ENCODE measurements around the gene CTDSP2.
A peak's percentile ranks its signal among the peaks of the same experiment; 100 is the strongest.

Gene CTDSP2

DNA sequence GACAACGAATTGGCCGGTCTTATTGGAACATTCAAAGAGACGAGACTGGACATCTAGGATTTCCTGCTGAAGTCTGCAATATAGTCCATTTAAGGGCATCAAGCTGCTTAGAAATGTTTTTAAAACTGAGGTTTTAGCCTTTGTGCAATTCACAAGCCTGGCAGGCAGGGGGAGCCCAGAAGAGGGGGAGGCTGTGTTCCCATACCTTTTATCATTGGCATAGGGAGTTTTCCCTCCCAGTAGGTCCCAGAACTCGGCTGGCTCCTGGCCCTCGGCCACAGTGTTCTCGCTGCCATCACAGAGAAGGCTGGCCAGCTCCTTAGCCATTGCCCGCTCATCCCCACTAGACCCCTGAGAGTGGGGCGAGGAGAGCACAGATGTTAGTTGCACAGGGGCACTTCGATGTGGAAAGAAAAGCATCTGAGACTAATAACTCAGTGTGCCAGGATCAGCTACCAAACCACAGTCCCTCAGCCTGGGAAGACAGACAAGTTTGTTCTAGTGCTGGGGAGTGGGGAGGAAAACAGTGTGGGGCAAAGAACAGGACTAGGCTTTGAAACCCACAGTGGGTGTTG is 43.1 kb downstream of the CTDSP2 start:
- no peak for TF ChIP-seq CTBP1 (IDR thresholded peaks at IDR 0.05; ENCODE audit: borderline replicate concordance)
- no peak for TF ChIP-seq BHLHE40 (IDR thresholded peaks at IDR 0.05; ENCODE audit: borderline replicate concordance)
- no peak for TF ChIP-seq TARDBP (IDR thresholded peaks at IDR 0.05)
- TF ChIP-seq LEF1 (IDR thresholded peaks at IDR 0.05; ENCODE audit: borderline replicate concordance), result no peak
- no peak for TF ChIP-seq SUZ12 (IDR thresholded peaks at IDR 0.05)
- ChIA-PET CTCF (interaction anchor here (0.7 to 1.5 kb wide), 7 partner anchors 9 to 220 kb away, joined by 3 to 6 read pairs (median 4); partner anchors contain the start of genes AVIL and TSFM), POLR2A (interaction anchor here (1.0 to 1.2 kb wide), 2 partner anchors 31 to 138 kb away, joined by 3 read pairs; partner anchors contain the start of genes ATP23, EEF1AKMT3 and METTL1)
- DNase-seq (ENCODE audit: extremely low spot score), result peak; percentile 71

GRCh38 chr12:57802607-57803006 is 43.9 kb downstream of the CTDSP2 start:
- no peak for TF ChIP-seq TARDBP (IDR thresholded peaks at IDR 0.05)
- TF ChIP-seq NFRKB (IDR thresholded peaks at IDR 0.05), result no peak
- TF ChIP-seq FOXK2 (IDR thresholded peaks at IDR 0.05), result no peak
- no peak for TF ChIP-seq ARNT (IDR thresholded peaks at IDR 0.05)
- TF ChIP-seq SUZ12 (IDR thresholded peaks at IDR 0.05), result no peak
- TF ChIP-seq HDGF (IDR thresholded peaks at IDR 0.05; ENCODE audit: borderline replicate concordance), result no peak
- no peak for TF ChIP-seq CTBP1 (IDR thresholded peaks at IDR 0.05; ENCODE audit: borderline replicate concordance)
- no peak for TF ChIP-seq BHLHE40 (IDR thresholded peaks at IDR 0.05; ENCODE audit: borderline replicate concordance)
- TF ChIP-seq, protein P1, sequence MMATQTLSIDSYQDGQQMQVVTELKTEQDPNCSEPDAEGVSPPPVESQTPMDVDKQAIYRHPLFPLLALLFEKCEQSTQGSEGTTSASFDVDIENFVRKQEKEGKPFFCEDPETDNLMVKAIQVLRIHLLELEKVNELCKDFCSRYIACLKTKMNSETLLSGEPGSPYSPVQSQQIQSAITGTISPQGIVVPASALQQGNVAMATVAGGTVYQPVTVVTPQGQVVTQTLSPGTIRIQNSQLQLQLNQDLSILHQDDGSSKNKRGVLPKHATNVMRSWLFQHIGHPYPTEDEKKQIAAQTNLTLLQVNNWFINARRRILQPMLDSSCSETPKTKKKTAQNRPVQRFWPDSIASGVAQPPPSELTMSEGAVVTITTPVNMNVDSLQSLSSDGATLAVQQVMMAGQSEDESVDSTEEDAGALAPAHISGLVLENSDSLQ (IDR thresholded peaks at IDR 0.05), result no peak
- no peak for TF ChIP-seq FOXM1 (IDR thresholded peaks at IDR 0.05; ENCODE audit: borderline replicate concordance)
- no peak for TF ChIP-seq FOXA1 (IDR thresholded peaks at IDR 0.05)
- no peak for DNase-seq (ENCODE audit: extremely low spot score)
- ChIA-PET CTCF (interaction anchor here (0.7 to 1.5 kb wide), 8 partner anchors 9 to 219 kb away, joined by 3 to 6 read pairs (median 4); partner anchors contain the start of genes AVIL and TSFM), POLR2A (interaction anchor here (0.5 to 1.2 kb wide), 3 partner anchors 17 to 139 kb away, joined by 3 read pairs; partner anchors contain the start of genes ATP23, EEF1AKMT3 and METTL1)

GRCh38 chr12:57800965-57801364 is 45.6 kb downstream of the CTDSP2 start:
- no peak for DNase-seq (ENCODE audit: extremely low spot score)
- no peak for TF ChIP-seq HDGF (IDR thresholded peaks at IDR 0.05; ENCODE audit: borderline replicate concordance)
- no peak for TF ChIP-seq ZNF384 (IDR thresholded peaks at IDR 0.05)
- no peak for TF ChIP-seq NFRKB (IDR thresholded peaks at IDR 0.05)
- no peak for TF ChIP-seq TARDBP (IDR thresholded peaks at IDR 0.05)
- no peak for TF ChIP-seq SP1 (IDR thresholded peaks at IDR 0.05)
- no peak for TF ChIP-seq ARNT (IDR thresholded peaks at IDR 0.05)
- no peak for TF ChIP-seq CTBP1 (IDR thresholded peaks at IDR 0.05; ENCODE audit: borderline replicate concordance)
- no peak for TF ChIP-seq L3MBTL2 (conservative IDR thresholded peaks at IDR 0.05)
- TF ChIP-seq SUZ12 (IDR thresholded peaks at IDR 0.05), result no peak
- TF ChIP-seq FOXA1 (IDR thresholded peaks at IDR 0.05), result no peak
- TF ChIP-seq FOXM1 (IDR thresholded peaks at IDR 0.05; ENCODE audit: borderline replicate concordance), result no peak
- TF ChIP-seq, protein P1 (IDR thresholded peaks at IDR 0.05), result no peak
- ChIA-PET CTCF (interaction anchor here (1.3 kb wide), 1 partner anchor 16 kb away, joined by 3 read pairs; no protein-coding TSS in a partner anchor), POLR2A (no interaction called here)

DNA sequence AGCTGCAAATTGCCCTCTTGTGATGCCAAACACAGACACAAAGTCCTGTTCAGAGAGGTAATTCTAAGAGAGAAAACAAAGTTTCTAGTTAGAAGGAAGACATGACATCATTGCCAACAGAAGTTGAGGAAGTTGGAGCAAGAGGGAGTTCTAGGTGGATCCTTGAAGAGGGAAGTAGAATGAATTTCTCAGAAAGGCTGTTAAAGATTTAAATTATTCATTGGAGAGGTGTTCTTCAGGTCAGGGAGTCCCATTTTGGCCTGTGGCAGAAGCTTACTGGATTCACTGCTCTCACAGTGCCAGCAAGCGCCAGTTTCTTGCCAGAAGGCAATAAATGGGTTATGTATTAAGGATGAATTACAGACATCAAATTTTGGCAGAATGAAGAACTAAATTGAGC is 48.6 kb downstream of the CTDSP2 start:
- POLR2A ChIA-PET, result interaction anchor here (1.2 to 1.3 kb wide), 2 partner anchors 15 to 26 kb away, joined by 5 read pairs; partner anchors contain the start of genes EEF1AKMT3 and METTL1
- CTCF ChIA-PET, result no interaction called here
- TF ChIP-seq FOXK2 (IDR thresholded peaks at IDR 0.05) (no peak), CTBP1 (IDR thresholded peaks at IDR 0.05; ENCODE audit: borderline replicate concordance) (no peak), LEF1 (IDR thresholded peaks at IDR 0.05; ENCODE audit: borderline replicate concordance) (no peak), HDGF (IDR thresholded peaks at IDR 0.05; ENCODE audit: borderline replicate concordance) (no peak), FOXA1 (IDR thresholded peaks at IDR 0.05) (no peak), FOXM1 (IDR thresholded peaks at IDR 0.05; ENCODE audit: borderline replicate concordance) (no peak), SP1 (IDR thresholded peaks at IDR 0.05) (no peak), BHLHE40 (IDR thresholded peaks at IDR 0.05; ENCODE audit: borderline replicate concordance) (no peak), TARDBP (IDR thresholded peaks at IDR 0.05) (no peak), SUZ12 (IDR thresholded peaks at IDR 0.05) (no peak), NFRKB (IDR thresholded peaks at IDR 0.05) (no peak), ZNF384 (IDR thresholded peaks at IDR 0.05) (no peak)
- TF ChIP-seq, protein P1 (IDR thresholded peaks at IDR 0.05), result no peak
- no peak for DNase-seq (ENCODE audit: extremely low spot score)

DNA sequence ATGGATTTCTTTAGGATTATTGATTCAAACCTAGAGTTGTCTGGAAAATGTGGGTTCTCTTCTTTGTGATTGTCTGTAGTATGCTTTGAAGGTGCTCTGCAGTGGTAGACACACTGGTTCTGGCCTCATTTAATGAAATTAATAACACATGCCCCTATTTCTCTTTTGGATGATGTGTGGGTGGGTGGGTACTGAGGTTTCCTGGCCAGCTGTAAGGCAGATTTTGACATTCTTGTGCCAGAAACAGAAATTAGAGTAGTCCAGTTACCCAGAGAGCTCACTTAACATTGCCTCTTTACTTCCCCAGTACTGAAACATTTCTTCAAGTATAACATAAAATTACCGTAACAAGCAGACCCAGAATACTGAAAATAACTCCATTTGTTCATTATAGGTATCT is 49.5 kb downstream of the CTDSP2 start:
- TF ChIP-seq SP1 (IDR thresholded peaks at IDR 0.05), result no peak
- no peak for DNase-seq (ENCODE audit: extremely low spot score)
- ChIA-PET CTCF (no interaction called here), POLR2A (interaction anchor here (0.5 to 1.2 kb wide), 2 partner anchors 14 to 19 kb away, joined by 3 to 5 read pairs; no protein-coding TSS in a partner anchor)

DNA sequence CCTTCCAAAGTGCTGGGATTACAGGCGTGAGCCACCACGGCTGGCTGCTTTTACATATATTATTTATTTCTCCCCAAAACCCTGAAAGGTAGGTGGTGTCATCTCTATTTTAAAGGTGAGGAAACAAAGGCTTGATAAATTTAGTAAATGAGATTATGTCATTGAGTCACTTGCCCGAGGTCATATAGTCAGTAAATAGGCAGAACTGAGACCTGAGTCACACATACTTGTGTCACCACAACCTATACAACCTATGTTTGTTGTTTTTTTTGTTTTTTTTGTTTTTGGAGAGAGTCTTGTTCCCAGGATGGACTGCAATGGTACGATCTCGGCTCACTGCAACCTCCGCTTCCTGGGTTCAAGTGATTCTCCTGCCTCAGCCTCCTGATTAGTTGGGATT is 51.2 kb downstream of the CTDSP2 start:
- TF ChIP-seq NFRKB (IDR thresholded peaks at IDR 0.05) (no peak), ZNF384 (IDR thresholded peaks at IDR 0.05) (no peak), CTBP1 (IDR thresholded peaks at IDR 0.05; ENCODE audit: borderline replicate concordance) (no peak), SP1 (IDR thresholded peaks at IDR 0.05) (no peak), L3MBTL2 (conservative IDR thresholded peaks at IDR 0.05) (no peak), BHLHE40 (IDR thresholded peaks at IDR 0.05; ENCODE audit: borderline replicate concordance) (no peak)
- TF ChIP-seq, protein P1 (IDR thresholded peaks at IDR 0.05), result no peak
- DNase-seq (ENCODE audit: extremely low spot score), result no peak
- ChIA-PET POLR2A (no interaction called here), CTCF (no interaction called here)
